ENCODE data around the gene ITGB6. TPM values are rescaled to one million over a fixed set of nuclear protein-coding genes. Genes with fewer than 3 reads are reported as not detected.
A peak's percentile ranks its signal among the peaks of the same experiment; 100 is the strongest.
"Not testable (repeated sequence)": the region's sequence is repeated elsewhere in the genome, so short reads cannot be mapped to it uniquely, and the experiment has no call there.

Gene ITGB6
- total RNA-seq, 1 experiment from 2014 or later: 3.8 TPM

DNA sequence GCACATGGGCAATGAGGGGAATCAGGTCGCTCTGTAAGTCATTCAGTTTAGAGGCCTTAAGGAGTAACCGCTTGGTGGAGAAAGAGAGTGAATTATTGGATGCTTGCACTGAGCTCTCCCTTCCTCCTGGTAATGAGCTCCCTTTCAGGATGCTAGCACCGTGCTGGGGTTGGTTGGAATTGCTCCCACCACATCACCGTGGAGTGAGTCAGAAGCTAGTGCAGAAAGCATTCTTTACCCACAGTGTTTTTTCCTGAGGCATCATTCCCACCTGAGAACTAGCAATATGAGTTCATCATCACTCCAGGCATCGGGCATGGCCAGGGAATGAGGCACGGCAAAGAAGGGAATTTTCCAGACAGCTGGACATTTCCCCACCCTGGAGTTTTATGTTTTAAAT lies 57.6 kb downstream of the ITGB6 start:
- Histone ChIP-seq H3K27me3 (no peaks in the 10 kb centered on the region), H3K4me1 (no peaks in the 10 kb centered on the region; the same call in 1 of the 2 replicates), H3K36me3 (no peaks in the 10 kb centered on the region), H3K4me3 (no peak overlapping the region), H3K9me3 (replicated peaks) (no peaks in the 10 kb centered on the region), H3K27ac (no peak overlapping the region)
- no peak for DNase-seq

DNA sequence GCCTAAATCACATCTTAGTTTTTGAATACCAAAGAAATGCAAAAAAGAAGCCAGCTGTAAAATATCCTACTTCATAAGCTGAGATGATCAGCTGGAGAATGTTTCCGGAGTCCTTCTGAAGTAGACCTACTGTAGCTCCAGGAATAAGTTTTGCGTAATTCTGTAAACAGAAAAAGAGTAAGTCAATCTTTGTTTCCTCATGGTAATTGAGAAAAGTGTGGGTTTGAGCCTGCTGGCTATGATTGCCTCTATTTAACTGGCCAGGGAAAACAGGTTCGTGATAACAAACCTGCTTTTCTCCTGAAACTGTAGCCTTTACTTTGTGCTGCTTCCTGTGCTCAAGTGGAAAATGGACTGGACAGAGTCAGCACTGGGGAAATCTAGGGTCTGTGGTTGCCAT lies 58.2 kb downstream of the ITGB6 start:
- H3K4me1 ChIP-seq: no peaks in the 10 kb centered on the region; the same call in 1 of the 2 replicates
- no peaks in the 10 kb centered on the region for H3K36me3 ChIP-seq
- no peak for DNase-seq
- no peak overlapping the region for H3K27ac ChIP-seq
- H3K4me3 ChIP-seq: no peak overlapping the region
- no peaks in the 10 kb centered on the region for H3K9me3 ChIP-seq (replicated peaks)
- H3K27me3 ChIP-seq: no peaks in the 10 kb centered on the region

DNA sequence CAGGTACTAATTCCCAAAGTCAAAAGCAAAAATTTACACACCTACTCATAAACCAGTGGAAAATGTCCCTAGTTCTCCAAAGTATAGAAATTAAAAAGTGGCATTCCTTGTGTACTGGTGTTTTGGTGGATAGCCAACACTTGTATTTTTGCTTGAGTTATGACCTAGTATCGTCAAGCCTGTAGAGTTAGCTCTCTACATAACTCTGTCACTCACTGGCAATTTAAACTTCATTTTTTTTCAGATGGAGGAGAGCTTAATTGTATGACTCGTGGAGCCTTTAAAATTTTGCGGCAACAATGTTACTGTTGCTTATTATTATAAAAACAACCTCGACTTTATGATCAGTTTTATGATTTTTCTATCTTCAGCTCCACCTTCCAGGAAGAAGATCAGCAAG lies 58.7 kb downstream of the ITGB6 start:
- DNase-seq: no peak
- no peak overlapping the region for H3K27ac ChIP-seq

GRCh38 chr2:160140471-160140870 lies 59.6 kb downstream of the ITGB6 start:
- no peaks in the 10 kb centered on the region; the same call in 1 of the 2 replicates for H3K4me1 ChIP-seq
- no peaks in the 10 kb centered on the region for H3K27me3 ChIP-seq
- no peaks in the 10 kb centered on the region for H3K36me3 ChIP-seq
- no peak overlapping the region for H3K27ac ChIP-seq
- no peak for DNase-seq
- H3K9me3 ChIP-seq (replicated peaks): no peaks in the 10 kb centered on the region
- no peak overlapping the region for H3K4me3 ChIP-seq

More for the DNA sequence above, 58.7 kb downstream of the ITGB6 start:
- Histone ChIP-seq H3K27me3 (no peaks in the 10 kb centered on the region), H3K4me1 (no peaks in the 10 kb centered on the region; the same call in 1 of the 2 replicates), H3K36me3 (no peaks in the 10 kb centered on the region), H3K9me3 (replicated peaks) (no peaks in the 10 kb centered on the region), H3K4me3 (no peak overlapping the region)

DNA sequence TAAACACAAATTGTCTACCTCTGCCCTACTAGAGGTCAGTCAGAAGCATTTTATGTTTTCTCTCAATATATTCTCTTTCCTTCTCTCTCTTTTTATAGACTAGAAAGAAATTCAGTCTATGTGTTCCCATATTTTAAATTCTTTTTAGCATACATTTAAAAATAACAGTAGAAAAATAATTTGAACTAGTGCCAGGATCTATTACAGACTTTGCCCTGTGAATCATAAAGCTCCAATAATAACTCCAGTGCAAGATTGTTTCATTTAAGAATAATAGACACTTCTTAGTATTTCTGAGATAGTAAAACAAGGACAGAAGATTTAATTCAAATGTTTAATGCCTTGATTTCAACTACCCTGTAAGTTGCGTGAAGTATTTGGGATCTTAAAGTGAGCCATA lies 60.1 kb downstream of the ITGB6 start:
- no peak overlapping the region for H3K27ac ChIP-seq
- DNase-seq: no peak
- H3K36me3 ChIP-seq: no peaks in the 10 kb centered on the region
- no peaks in the 10 kb centered on the region for H3K27me3 ChIP-seq
- no peaks in the 10 kb centered on the region; the same call in 1 of the 2 replicates for H3K4me1 ChIP-seq
- no peak overlapping the region for H3K4me3 ChIP-seq
- no peaks in the 10 kb centered on the region for H3K9me3 ChIP-seq (replicated peaks)

- no peaks in the 10 kb centered on the region for H3K27me3 ChIP-seq
- H3K4me1 ChIP-seq: no peaks in the 10 kb centered on the region; the same call in 1 of the 2 replicates
- no peaks in the 10 kb centered on the region for H3K36me3 ChIP-seq
- no peak for DNase-seq
- H3K27ac ChIP-seq: no peak overlapping the region
- H3K9me3 ChIP-seq (replicated peaks): no peaks in the 10 kb centered on the region
- no peak overlapping the region for H3K4me3 ChIP-seq
These were observed 60.7 kb downstream of the ITGB6 start for GRCh38 chr2:160139350-160139749.

GRCh38 chr2:160138406-160138805 lies 61.7 kb downstream of the ITGB6 start:
- Histone ChIP-seq H3K4me3 (no peak overlapping the region), H3K27me3 (no peaks in the 10 kb centered on the region), H3K4me1 (no peaks in the 10 kb centered on the region), H3K36me3 (no peaks in the 10 kb centered on the region), H3K9me3 (replicated peaks) (no peaks in the 10 kb centered on the region), H3K27ac (no peak overlapping the region)
- DNase-seq: no peak

- Histone ChIP-seq H3K9me3 (replicated peaks) (no peaks in the 10 kb centered on the region), H3K4me1 (no peaks in the 10 kb centered on the region), H3K4me3 (no peak overlapping the region), H3K27ac (no peak overlapping the region), H3K36me3 (no peaks in the 10 kb centered on the region), H3K27me3 (no peaks in the 10 kb centered on the region)
- DNase-seq: no peak
These were observed 62.6 kb downstream of the ITGB6 start for GRCh38 chr2:160137464-160137863.

DNA sequence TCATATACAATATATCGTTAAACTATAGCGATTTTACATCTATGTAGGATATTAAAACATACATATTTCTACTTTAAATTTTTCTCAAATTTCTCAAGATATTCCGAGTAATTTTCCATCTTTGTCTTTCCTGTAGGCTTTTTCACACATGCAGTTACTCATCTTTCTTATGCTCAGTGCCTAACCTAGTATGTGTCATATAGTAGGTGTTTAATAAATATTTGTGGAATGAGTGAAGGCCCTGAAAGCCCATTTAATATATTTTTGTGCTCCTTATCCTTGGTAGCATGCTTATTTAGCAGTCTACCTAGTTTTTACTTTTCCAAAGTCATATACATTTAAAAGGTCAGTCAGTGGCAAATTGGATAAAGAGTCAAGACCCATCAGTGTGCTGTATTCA lies 67.3 kb downstream of the ITGB6 start:
- DNase-seq: no peak
- Histone ChIP-seq H3K27me3 (no peaks in the 10 kb centered on the region), H3K4me1 (no peaks in the 10 kb centered on the region), H3K36me3 (no peaks in the 10 kb centered on the region), H3K9me3 (replicated peaks) (no peaks in the 10 kb centered on the region), H3K4me3 (no peak overlapping the region), H3K27ac (no peak overlapping the region)

DNA sequence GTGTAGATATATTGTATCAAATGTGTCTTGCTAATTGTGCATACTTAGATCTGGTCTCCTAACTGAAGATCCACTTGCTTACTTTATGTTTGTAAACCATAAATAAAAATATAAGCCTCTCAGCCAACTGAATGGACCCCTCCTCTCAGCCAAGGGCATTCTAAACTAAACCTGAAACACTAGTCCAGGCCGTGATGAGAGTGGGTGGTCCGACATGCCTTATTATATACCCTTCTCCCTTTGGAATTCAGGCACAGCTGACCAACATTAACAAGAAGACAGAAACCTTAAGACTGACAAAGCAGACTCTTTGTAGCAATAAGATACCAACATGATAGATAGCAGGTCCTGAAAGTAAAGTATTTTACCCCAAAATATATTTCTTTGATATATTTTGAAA lies 73.3 kb downstream of the ITGB6 start:
- H3K9me3 ChIP-seq (replicated peaks): no peaks in the 10 kb centered on the region
- peak overlapping the region; percentile 83 for H3K27ac ChIP-seq
- H3K27me3 ChIP-seq: no peaks in the 10 kb centered on the region
- peak; percentile 71 to 79 for DNase-seq
- peaks cover 25% of the 10 kb centered on the region for H3K4me1 ChIP-seq
- H3K4me3 ChIP-seq: peak overlapping the region; percentile 50
- no peaks in the 10 kb centered on the region for H3K36me3 ChIP-seq

GRCh38 chr2:160126315-160126714 lies 73.8 kb downstream of the ITGB6 start:
- Histone ChIP-seq H3K4me3 (peak overlapping the region; percentile 50), H3K36me3 (no peaks in the 10 kb centered on the region), H3K27me3 (no peaks in the 10 kb centered on the region), H3K27ac (peak overlapping the region; percentile 83), H3K9me3 (replicated peaks) (no peaks in the 10 kb centered on the region), H3K4me1 (peaks cover 25% of the 10 kb centered on the region)
- DNase-seq: peak; percentile 58 to 68

DNA sequence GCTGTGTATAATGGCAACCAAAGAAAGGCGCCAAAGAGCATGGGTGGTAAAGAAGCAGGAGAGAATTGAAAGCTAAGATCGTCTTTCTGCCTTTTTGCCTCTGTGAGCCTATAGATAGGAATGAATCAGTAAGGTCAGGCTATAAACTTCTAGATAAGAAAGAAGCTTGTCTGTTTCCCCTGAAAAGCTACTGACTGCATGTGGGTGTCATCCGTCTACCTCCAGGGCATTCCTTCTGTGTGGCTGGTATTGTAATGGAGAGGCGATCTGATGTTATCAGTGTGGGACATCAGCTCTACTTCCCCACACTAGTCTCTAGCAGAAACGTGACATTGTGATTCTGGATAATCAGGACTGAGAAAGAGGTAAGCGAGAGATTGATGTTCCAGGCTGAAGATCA lies 74.2 kb downstream of the ITGB6 start:
- no peaks in the 10 kb centered on the region for H3K36me3 ChIP-seq
- H3K4me3 ChIP-seq: peak overlapping the region; percentile 50
- H3K9me3 ChIP-seq (replicated peaks): no peaks in the 10 kb centered on the region
- H3K4me1 ChIP-seq: peaks cover 25% of the 10 kb centered on the region
- no peaks in the 10 kb centered on the region for H3K27me3 ChIP-seq
- DNase-seq: peak; percentile 66 to 79
- H3K27ac ChIP-seq: peak overlapping the region; percentile 83

DNA sequence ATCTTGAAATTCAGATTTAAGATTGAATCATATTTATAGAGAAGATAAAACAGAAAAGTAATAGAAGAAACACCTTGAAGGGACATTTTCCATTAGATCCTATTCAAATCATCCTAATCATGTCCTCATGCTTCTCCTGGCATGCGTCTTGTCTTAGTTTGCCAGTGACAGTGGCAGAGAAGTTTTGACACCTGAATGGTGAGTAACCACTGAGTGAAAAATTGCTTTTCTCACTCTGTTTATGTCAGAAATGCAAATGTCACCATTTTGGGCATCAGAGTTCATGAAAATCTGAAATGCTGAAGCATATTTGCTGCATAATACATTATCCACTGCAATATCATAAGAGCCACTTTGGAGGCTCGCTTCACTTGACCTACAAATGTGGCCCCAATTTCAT lies 74.7 kb downstream of the ITGB6 start:
- DNase-seq: no peak
- Histone ChIP-seq H3K36me3 (no peaks in the 10 kb centered on the region), H3K27me3 (no peaks in the 10 kb centered on the region), H3K27ac (peak overlapping the region; percentile 83), H3K4me3 (peak overlapping the region; percentile 50), H3K4me1 (peaks cover 25% of the 10 kb centered on the region), H3K9me3 (replicated peaks) (no peaks in the 10 kb centered on the region)

- peaks cover 25% of the 10 kb centered on the region for H3K4me1 ChIP-seq
- peak overlapping the region; percentile 83; the same call in 1 of the 2 replicates for H3K27ac ChIP-seq
- no peaks in the 10 kb centered on the region for H3K27me3 ChIP-seq
- no peak overlapping the region for H3K4me3 ChIP-seq
- peak in 1 of 2 experiments; percentile 22 for DNase-seq
- no peaks in the 10 kb centered on the region for H3K36me3 ChIP-seq
- no peaks in the 10 kb centered on the region for H3K9me3 ChIP-seq (replicated peaks)
These were observed 75.5 kb downstream of the ITGB6 start for GRCh38 chr2:160124571-160124970.

DNA sequence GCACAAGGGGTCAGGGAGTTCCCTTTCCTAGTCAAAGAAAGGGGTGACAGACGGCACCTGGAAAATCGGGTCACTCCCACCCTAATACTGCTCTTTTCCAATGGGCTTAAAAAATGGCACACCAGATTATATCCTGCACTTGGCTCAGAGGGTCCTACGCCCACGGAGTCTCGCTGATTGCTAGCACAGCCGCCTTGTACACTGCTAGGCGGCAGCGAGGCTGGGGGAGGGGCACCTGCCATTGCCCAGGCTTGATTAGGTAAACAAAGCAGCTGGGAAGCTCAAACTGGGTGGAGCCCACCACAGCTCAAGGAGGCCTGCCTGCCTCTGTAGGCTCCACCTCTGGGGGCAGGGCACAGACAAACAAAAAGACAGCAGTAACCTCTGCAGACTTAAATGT lies 85.4 kb downstream of the ITGB6 start:
- H3K4me1 ChIP-seq; H3K4me3 ChIP-seq; H3K27me3 ChIP-seq; H3K9me3 ChIP-seq (replicated peaks); H3K36me3 ChIP-seq; DNase-seq; H3K27ac ChIP-seq: not testable (repeated sequence)

GRCh38 chr2:160114020-160114419 lies 86.1 kb downstream of the ITGB6 start:
- no peaks in the 10 kb centered on the region for H3K27me3 ChIP-seq
- no peak overlapping the region for H3K27ac ChIP-seq
- H3K9me3 ChIP-seq (replicated peaks): peaks cover 6% of the 10 kb centered on the region; the same call in 1 of the 2 replicates
- H3K4me3 ChIP-seq: no peak overlapping the region
- no peak for DNase-seq
- H3K36me3 ChIP-seq: peaks cover 2% of the 10 kb centered on the region; the same call in 1 of the 2 replicates
- no peaks in the 10 kb centered on the region for H3K4me1 ChIP-seq
